ENCODE measurements around the gene BTG1.
A peak's percentile ranks its signal among the peaks of the same experiment; 100 is the strongest.

The BTG1 gene

GRCh38 chr12:92133171-92133570, 12.5 kb downstream of the BTG1 start:
- no peak for DNase-seq (ENCODE audit: low spot score)

GRCh38 chr12:92132288-92132687, 13.4 kb downstream of the BTG1 start:
- no peak for DNase-seq (ENCODE audit: low spot score)

GRCh38 chr12:92130999-92131398, 14.6 kb downstream of the BTG1 start:
- no peak for DNase-seq (ENCODE audit: low spot score)

- DNase-seq (ENCODE audit: low spot score) = no peak
Observed at GRCh38 chr12:92129609-92130008, 16.0 kb downstream of the BTG1 start.

- DNase-seq (ENCODE audit: low spot score) = no peak
Observed at GRCh38 chr12:92128612-92129011, 17.0 kb downstream of the BTG1 start.

- no peak for DNase-seq (ENCODE audit: low spot score)
Observed at GRCh38 chr12:92124689-92125029, 21.0 kb downstream of the BTG1 start.

- DNase-seq (ENCODE audit: low spot score) = no peak
Observed at GRCh38 chr12:92123780-92124688, 21.6 kb downstream of the BTG1 start.

GRCh38 chr12:92122941-92123779, 22.5 kb downstream of the BTG1 start:
- DNase-seq (ENCODE audit: low spot score) = no peak

- DNase-seq (ENCODE audit: low spot score) = no peak
Observed at GRCh38 chr12:92121826-92122225, 23.8 kb downstream of the BTG1 start.

GRCh38 chr12:92118826-92119536, 26.7 kb downstream of the BTG1 start:
- DNase-seq (ENCODE audit: low spot score) = no peak

- no peak for DNase-seq (ENCODE audit: low spot score)
Observed at GRCh38 chr12:92114834-92115233, 30.8 kb downstream of the BTG1 start.

- DNase-seq (ENCODE audit: low spot score) = no peak
Observed at GRCh38 chr12:92111256-92111655, 34.4 kb downstream of the BTG1 start.

- no peak for DNase-seq (ENCODE audit: low spot score)
Observed at GRCh38 chr12:92110083-92110640, 35.5 kb downstream of the BTG1 start.

GRCh38 chr12:92109613-92110012, 36.0 kb downstream of the BTG1 start:
- DNase-seq (ENCODE audit: low spot score) = no peak

GRCh38 chr12:92108651-92109050, 37.0 kb downstream of the BTG1 start:
- DNase-seq (ENCODE audit: low spot score) = peak; percentile 19

- no peak for DNase-seq (ENCODE audit: low spot score)
Observed at GRCh38 chr12:92107621-92108131, 38.0 kb downstream of the BTG1 start.

- no peak for DNase-seq (ENCODE audit: low spot score)
Observed at GRCh38 chr12:92107094-92107493, 38.6 kb downstream of the BTG1 start.

GRCh38 chr12:92105676-92106075, 40.0 kb downstream of the BTG1 start:
- no peak for DNase-seq (ENCODE audit: low spot score)

GRCh38 chr12:92105110-92105509, 40.5 kb downstream of the BTG1 start:
- DNase-seq (ENCODE audit: low spot score) = no peak

- DNase-seq (ENCODE audit: low spot score) = no peak
Observed at GRCh38 chr12:92102606-92103005, 43.0 kb downstream of the BTG1 start.

GRCh38 chr12:92098594-92099380, 46.9 kb downstream of the BTG1 start:
- DNase-seq (ENCODE audit: low spot score) = no peak
